Sciatic nerve (tissue), 2 donors: ENCODE measurements around the gene HOOK1. TPM values are rescaled to one million over a fixed set of nuclear protein-coding genes. Genes with fewer than 3 reads are reported as not detected.

Experiments
- ATAC-seq: fragments of 200-7000 bp; cut with Tn5 transposase; one replicate; pipeline ENCODE4 v1.9.1; 2020; ENCODE audit warnings: mild to moderate bottlenecking, moderate library complexity
- DNase-seq: peaks from one replicate; pipeline ENCODE4 v3.0.0-alpha.2; 2020; ENCODE audit warnings: low spot score
- intact Hi-C: fragments of 100-400 bp; cut with DNase I; formaldehyde crosslinking; loops from one replicate; pipeline ENCODE4 v1.14.2; 2022
- total RNA-seq: library from RNA; stranded (reverse); fragmentation: NEBNext Ultra II Directional; extraction: Animal tissue kit (Norgen Biotek cat#: 25700); gene quantifications from one replicate; pipeline ENCODE4 v1.2.1, GENCODE V29; 2021
- donor health status: DM: no; HTN: no; CAD: no.
- donor health status: DM: no; HTN: no; CAD: no.

The HOOK1 gene
- 0.53 TPM for total RNA-seq

DNA sequence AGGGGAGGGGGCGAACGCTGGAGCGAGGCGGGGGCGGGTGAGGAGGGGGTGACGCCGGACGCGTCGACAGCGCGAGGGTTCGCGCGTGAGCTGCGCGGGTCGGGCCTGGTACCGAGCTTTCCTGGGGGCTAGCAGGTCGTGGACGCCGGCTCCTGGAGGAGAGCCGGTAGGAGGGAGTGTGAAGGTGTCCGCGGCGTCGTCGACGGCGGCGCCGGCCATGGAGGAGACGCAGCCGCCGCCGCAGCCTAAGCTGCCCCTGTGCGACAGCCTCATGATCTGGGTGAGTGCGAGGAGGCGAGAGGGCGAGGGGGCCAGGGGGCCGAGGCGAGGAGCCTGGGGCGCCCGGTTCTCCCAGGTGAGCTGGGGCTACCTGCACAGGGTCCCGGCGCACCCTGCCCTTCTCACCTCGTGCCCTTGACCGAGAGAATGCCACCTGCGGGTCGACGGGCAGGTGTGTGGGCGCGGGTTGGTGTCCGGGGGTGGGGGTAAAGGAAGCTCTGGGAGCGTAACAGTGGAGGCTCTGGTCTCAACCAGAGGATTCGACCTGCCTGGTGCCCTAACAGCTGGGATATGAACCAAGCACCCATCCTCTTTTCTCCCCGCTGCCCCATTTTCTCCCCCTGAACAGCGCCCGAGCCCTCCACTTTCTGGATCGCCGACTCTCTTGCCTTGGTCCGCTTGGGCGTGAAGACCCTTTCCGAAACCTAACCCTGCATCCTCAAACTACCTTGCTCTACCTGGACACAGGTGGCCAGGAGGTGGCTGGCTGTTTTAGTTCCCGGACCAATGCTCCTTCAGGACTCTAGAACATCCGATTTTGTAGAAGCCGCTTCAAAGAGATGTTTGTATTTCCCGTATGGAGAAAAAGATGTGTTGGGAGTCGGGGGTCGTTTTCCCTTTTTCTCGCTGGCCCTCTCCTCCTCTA is at the start of gene HOOK1:
TSS of gene HOOK1 (plus strand) at position 49 of the 925 bp plus-strand sequence. CDS start at position 218, 169 bp downstream.
- ATAC-seq: no peak
- intact Hi-C loops: no loop called here
- DNase-seq: no peak

DNA sequence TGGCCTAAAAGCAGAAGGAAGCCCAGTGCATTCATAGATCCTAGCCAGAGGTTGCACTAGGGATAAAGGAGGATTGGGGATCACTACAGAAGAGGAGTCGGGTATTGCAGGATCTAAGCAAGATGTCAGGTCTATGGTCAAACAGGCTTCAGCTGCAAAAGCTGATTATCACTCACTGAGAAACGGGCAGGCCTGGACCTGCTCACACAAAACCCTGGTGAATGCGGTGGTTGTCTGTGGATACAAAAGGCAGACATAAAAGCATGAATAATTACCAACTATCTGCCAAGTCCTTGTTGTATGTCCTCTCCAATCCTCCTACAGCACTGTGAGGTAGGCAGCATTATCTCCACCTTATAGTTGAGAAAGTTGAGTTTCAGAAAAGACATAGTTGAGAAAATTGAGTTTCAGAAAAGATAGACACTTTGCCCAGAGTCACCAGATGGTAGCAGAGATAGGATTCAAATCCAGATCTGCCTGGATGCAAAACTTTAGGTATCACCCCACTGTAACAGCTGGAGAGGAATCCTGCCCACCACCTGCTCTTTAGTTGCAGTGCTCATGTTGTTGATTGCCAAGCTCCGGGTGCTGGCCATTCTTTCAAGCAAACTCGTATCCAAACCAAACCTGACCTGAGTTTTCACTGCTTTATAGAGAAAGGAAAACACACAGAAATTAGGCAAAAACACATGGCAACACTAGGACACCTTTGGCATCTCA is 49.6 kb upstream of the HOOK1 start:
- intact Hi-C loops: no loop called here
- ATAC-seq: no peak
- no peak for DNase-seq

DNA sequence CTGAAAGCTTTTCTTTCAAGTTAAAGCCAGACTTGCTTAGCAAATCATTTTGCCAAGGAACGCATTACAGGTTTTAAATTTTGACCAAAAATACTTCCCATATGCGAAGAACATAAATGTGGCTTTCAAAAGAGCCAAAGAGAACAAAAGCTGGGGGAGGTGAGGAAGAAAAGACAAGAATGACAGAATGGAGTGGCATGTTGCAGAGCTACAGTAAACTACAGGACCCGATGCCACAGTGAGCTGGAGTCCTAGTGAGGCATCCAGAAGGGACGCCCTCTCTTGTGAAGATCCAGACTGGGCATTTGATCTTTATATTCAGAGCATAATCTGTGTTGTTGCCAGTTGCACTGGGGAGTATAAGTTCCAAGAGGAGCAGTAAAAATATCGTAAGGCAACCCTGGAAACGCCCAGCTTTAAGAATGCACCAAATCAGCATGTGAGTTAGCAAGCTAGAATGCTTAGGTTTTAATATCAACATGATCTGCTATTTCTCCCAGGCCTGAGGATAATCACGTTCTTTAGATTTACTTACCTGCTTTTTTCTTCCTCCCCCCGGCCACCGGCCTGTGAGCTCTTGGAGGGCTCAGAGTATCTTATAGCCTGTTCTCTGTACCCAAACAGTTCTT is 48.4 kb upstream of the HOOK1 start:
- DNase-seq (no peak), ATAC-seq (no peak)
- intact Hi-C loops: no loop called here

DNA sequence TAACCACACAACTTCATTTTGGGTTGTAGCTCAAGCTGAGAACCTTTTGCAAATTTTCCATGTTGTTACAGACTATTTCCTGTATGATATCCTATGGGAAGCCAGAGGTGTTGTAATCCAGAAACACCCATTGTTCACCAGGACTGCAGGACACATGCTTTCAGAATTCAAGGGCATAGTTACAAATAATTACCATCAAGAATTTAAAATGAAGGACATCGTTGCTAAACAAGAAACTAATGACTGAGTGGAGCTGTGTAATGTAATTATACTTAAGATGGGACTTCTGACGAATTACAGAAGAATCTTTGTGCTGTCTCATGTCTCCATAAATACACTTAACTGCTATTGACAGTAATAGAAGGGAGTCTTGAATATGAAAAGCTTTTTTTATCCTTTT is 47.6 kb upstream of the HOOK1 start:
- DNase-seq (no peak), ATAC-seq (no peak)
- intact Hi-C loops: no loop called here

DNA sequence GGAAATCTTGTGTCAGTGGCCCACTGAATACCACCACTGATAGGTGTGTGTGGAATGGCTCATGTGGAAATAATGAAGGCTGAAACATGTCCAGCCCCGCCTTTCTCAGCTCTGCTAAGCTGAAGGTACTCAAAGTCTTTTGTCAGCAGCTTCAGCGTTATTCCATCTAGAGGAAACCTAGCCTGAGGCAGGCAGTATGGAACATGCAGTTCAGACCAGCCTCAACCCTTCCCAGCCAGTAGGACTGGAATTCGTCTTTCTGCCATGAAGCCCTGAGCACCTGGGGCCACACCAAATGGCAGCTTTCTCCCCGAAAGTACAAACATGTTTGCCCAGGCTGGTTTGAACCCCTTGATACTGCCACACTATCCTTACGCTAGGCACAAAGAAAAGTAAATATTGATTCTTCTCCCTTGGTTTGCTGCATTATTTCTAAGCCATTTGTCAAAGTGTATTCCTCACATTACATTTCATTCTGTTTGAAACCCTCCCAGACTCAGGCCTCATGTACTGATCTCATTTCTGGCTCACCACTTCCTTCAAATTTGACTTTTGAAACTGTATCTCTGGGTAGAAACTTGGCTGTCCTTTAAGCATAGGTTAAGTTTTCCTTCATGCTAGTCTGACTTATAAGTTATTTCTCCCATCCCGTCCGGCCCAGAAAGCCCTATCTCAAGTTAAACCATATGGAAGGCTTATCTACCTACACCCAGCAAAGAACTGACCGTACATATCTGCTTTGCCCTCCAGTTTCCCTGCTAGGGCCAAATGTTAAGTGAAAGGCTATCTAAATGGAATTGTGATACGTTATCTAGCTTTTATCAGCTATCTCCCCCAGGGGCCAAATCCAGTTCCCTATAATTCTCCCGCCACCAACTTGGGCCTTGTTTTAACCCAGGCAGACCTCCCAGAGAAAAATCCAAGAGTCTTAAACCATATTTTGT is 45.7 kb upstream of the HOOK1 start:
- intact Hi-C loops: no loop called here
- ATAC-seq (no peak), DNase-seq (no peak)

DNA sequence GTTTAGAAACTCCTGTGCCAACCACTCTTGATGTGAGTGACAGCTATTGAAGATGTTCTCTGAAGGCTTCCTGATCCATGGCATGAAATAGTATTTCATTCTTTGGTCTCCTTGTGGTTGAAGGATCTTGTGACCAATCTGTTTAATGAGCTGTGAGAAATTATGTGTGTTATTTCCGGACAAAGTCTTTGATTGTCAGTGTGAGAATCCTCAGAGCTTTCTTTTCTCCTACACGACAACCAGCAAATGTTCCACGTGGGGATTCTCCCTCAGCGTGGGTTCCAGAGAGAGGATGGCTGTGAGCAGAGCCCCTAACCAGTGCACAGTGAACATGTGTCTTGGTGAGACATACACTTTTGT is 45.0 kb upstream of the HOOK1 start:
- ATAC-seq: no peak
- intact Hi-C loops: no loop called here
- DNase-seq: no peak

DNA sequence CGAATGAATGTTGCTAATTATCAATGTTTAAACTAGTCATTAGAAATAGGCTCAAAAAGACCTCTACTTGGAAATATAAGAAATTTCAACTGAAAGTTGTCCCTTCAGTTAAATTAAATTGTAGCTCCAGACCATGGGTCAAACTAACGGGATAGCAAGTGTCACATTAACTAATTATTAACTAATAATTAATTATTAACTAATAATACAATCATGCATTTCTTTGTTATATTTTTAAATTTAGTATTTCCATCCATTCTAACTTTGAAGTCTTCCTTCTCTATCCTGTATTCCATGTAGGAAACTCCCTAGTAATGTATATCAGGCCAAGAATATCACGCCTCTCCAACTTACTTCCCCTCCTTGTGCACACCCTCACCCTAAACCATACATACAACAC is 43.4 kb upstream of the HOOK1 start:
- intact Hi-C loops: no loop called here
- ATAC-seq (no peak), DNase-seq (no peak)

DNA sequence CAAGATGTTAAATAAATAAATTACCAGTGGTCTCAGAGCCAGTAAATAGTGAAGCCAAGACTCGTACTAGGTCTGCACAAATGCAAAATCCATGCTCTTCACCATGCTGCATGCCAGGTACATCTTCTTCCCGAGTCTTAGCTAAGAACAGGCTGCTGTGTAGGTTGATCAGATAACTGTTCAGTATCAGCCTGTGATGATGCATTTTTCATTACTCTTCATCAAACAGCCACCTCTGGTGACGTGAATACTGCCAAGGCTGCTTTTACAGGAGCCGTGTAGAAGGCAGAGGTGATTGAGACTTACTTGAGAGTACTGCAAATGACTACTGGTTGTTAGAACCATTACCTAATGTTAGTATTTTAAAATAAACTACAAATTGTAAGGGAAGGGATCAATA is 39.3 kb upstream of the HOOK1 start:
- ATAC-seq: no peak
- DNase-seq: no peak
- intact Hi-C loops: no loop called here

DNA sequence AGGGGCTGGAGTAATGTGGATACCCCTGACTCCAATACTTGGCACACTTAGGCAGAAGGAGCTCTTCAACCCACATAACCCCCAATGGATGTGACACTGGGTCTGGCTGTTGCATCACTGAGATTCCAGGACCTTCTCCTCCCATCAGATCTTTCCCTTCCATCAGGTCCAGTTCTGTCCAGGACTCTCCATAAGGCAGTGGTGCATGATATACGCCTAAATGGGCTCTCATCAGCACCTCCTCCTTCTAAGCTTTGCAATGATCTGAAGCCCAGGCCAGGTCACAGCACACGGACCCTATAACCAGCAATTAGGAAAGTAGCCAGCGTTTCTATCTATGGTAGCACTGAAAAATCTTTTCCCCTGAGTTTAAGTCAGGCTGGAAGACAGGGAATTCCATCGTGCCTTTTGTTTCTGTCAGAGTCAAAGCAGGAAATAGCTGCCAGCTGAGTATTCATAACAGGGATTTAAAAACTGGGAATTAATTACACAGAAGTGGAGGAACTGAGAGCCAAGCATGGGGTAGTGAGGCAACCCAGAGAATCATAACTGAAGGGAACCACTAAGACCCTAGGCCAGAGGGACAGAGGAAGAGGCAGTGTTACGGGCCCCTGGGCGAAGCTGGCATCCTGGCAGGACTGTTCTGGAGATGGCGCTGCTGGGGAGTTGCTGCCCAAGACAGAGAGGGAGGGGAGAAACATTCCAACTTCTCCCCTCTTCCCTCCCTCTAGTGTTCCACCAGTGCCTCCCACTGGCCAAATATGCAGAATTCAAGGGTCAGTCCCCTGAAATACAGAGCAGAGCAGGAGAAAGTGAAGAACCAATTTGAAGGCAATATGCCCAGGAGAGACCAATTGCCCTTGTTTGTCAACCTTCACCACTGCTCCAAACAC is 37.5 kb upstream of the HOOK1 start:
- intact Hi-C loops: no loop called here
- ATAC-seq (no peak), DNase-seq (no peak)

DNA sequence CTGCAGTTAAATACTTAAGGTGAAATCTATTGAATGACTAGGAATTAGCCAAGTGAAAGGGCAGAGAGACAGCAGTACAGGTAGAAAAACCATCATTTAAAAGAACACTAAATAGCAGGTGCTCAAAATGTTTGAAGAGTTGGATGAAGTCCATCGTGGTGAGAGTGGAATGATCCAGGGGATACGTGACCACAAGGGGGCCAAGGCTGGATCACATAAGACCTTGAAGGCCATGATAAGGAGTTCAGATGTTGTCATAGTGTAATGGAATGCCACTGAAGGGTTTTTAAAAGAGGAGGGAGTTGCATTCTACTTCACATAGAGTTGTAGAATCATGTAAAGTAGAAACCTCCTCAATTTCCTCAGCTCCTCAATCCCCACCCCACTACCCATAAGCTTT is 34.8 kb upstream of the HOOK1 start:
- intact Hi-C loops: no loop called here
- no peak for ATAC-seq
- no peak for DNase-seq

DNA sequence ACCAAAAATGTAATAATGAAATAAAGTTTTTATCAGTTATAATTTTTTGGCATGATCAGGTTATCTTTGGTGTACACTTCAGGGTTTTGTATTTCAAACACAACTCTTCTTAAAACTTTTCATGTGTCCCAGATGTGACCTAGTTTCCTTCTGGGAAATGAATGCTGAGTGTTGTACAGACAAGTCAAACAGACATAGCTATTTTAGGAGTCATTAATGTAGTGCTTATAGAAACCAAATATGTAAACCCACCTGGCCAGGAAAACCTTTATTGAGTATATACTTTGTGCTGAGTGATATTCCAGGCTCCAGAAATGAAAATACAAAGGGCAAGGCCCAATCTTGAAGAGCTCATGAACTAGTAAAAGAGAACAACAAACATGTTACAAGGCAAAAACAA is 25.9 kb upstream of the HOOK1 start:
- intact Hi-C loops: no loop called here
- no peak for DNase-seq
- no peak for ATAC-seq

DNA sequence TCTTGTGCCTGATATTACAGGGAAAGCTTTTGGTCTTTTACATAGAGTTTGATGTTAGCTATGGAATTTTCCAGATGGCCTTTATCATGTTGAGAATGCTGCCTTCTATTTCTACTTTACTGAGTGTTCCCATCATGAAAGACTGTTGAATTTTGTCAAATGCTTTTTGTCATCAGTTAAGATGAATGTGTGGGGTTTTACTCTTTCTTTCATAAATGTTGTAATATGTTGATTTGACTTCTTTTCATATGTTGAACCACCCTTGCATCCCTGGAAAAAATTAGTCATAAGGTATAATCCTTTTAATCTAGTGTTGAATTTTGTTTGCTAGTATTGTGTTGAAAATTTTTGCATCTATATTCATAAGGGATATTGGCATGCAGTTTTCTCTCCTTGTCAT is 16.1 kb upstream of the HOOK1 start:
- ATAC-seq (no peak), DNase-seq (no peak)
- intact Hi-C loops: no loop called here

DNA sequence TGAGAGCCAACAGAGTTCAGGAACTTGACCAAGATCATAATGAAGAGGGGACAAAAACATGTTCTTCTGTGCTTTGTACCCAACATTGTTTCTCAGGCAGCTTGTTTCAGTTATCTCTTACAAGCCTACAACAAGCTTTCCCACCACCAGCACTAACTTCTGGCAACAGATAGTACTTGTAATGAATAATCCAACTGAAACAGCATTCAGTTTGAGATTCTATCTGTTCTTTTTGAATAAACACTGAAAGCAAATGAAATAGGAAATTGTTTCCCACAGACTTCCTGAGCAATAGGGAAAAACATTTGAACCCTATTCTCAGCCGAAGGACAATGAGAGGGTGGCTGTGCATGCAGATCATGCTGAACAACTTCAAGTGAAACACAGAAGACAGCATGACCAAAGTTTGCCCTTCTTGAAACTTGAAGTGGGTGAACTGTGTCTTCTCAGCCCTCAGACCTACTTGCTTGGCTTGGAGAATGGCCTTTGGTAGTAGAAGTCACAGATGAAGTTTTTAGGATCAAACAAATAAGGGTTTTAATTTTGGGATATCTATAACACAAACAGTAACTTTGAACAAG is 11.2 kb upstream of the HOOK1 start:
- DNase-seq (no peak), ATAC-seq (no peak)
- intact Hi-C loops: no loop called here

DNA sequence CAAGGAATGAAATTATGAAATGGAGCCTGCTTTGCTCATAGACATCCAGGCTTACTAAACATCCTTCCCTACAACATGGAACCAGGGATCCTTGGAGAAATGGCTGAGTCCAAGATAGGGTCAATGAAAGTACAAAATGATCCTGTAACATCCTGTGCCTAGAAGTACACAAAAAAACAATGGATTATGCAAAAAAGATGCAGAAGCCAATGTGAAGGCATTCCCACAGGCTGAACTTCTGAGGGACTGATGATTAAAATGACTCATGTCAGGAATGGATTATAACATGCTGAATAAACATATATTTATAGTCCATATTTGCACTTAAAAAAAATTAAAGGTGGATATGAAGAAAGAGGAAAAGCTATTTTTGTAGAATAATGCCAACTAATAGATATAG is 10.4 kb upstream of the HOOK1 start:
- DNase-seq: no peak
- intact Hi-C loops: no loop called here

DNA sequence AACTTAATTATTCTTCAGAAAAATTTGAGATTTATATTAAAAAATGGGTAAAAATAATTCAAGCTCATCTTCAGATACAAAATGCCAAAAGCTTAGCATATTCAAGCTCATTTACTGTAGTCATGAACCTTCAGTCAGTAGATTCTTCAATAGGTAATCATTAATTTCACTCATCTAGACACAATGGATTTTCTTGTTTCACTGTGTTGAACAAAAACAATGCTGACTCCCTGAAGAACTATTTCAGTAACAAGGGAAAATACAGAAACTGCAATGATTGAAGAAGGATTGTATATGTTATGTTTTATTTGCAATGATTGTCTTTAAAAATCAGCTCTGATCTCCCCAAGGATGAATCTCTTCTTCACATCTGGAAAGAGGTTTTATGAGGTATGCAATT is 9.2 kb upstream of the HOOK1 start:
- DNase-seq (no peak), ATAC-seq (no peak)
- intact Hi-C loops: no loop called here

More for the DNA sequence above, 10.4 kb upstream of the HOOK1 start:
- ATAC-seq: no peak

DNA sequence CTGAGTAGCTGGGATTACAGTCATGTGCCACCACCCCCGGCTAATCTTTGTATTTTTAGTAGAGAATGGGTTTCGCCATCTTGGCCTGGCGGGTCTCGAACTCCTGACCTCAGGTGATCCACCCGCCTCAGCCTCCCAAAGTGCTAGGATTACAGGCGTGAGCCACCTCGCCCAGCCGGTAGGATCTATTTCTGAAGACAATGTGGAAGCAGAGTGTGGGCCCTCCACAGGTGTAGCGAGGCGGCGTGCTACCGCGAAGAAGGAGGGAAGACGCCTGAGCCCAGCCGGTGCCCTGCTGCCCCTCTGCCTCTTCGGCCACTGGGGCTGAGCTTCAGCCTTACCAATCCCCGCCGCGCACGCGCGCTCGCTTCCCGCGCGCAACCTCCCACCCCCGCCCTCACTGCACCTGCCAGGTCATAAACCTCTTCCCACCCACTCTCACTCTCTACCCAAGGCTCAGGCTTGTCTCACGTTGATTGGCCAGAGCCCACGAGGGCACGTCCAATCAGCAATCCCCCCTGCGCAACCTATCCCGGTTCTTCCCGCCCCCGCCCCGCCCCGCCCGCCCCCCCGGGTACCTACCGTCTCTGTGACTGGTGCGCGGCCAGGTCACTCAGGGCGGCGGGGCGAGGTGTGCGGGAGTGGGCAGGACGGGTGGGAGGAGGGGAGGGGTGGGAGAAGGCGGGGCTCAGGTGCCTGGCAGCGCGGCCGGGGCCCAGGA is 409 bp upstream of the HOOK1 start:
- peak; percentile 56 for DNase-seq
- intact Hi-C loops: no loop called here
- ATAC-seq: peak; percentile 70

DNA sequence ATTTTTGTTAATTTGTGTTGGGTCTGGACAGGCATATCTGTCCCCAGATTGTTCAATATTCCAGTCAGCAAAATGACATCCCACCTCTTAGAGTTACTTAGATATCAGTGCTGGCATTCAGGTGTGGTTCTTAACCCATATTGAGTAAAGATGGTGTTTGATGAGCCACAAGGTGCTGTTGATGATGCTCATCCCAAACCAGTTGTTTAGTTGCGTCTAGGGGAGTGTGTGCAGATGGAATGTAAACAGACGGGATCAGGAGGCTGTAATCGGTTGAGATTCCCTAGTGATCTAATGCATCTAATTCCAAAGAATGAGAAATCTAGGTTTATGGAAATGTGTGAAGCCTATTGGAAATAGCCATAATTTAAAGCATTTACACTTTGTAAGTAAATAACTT is 1.1 kb downstream of the HOOK1 start:
- DNase-seq: no peak
- ATAC-seq: no peak
- intact Hi-C loops: no loop called here
